RKO (cell line): Measurements from ENCODE around the gene ZDHHC18.
"Not testable (repeated sequence)": the region's sequence is repeated elsewhere in the genome, so short reads cannot be mapped to it uniquely, and the experiment has no call there.

Experiments
- DNase-seq: peaks from one replicate; pipeline ENCODE4 v3.0.0-alpha.2; 2016; ENCODE audit warnings: low spot score

The ZDHHC18 gene

DNA sequence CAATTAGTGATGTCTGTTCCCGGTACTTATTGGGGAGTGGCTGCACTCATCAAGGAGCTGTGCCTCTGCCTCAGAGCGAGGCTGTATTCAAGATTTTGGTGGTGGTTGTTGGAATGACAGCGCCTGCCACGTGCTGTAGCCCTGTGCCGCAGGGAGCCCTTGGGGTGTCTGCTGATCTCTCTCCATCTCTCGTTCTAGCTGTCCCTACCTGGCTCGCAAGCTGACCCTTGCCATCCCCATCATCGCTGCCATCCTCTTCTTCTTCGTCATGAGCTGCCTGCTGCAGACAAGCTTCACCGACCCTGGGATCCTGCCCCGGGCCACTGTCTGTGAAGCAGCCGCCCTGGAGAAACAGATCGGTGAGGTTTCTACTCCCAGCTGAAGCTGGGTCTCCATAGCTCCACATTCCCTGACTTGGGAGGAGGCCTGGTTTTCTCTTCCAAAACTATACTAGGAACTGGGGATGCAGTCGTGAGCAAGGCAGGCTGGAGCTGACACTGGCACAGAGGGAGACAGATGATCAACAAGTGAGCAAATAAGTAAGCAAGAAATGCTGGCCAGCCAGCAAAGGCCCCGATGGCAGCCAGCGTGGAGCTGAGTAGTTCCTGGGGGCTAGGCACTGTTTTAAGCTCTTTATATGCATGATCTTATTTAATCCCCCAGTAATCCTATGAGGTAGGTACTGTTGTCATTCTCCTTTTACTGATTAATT, 5.9 kb downstream of the ZDHHC18 start:
- no peak for DNase-seq

GRCh38 chr1:26833432-26834405, 7.2 kb downstream of the ZDHHC18 start:
- no peak for DNase-seq

- not testable (repeated sequence) for DNase-seq
These were observed 11.2 kb downstream of the ZDHHC18 start for GRCh38 chr1:26837665-26838064.

DNA sequence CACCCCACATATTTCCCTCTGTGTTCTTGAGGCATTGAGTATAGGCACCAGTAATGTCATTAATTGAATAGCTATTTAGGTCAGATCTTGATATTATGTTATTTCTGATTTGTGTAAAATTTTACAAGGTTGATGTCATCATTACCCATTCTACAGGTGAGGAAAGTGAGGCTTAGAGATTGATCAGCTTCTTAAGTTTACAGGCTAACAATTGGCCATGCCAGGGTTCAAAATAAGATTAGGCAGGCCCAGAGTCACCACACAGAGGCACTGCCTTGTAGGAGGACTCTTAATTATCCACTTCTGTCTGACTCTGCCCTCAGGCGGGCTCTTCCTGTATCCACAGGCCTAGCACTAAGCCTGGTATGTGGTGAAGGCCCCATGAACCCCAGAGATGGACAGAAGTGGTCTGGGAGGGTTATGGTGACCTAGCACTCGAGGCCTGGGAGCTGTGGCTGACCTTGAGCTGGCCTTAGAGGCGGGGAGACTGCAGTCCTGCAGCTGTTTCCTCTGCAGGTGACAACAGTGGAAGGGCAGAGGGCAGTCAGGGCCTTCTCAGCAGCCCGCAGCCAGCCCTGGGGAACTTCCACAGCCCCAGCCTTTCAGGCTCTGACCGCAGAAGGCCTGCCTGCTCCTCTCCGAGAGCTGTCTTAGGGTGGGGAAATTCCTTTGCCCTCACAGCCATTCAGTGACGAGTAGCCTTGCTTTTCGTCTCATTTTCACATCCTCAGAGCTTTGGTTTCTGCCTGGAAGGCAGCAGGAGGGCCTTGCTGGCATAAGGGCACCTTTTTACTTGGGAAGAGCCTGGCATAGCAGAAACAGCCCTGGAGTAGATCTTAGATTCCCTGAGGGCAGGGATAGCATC, 12.2 kb downstream of the ZDHHC18 start:
- no peak for DNase-seq

- no peak for DNase-seq
These were observed 12.8 kb downstream of the ZDHHC18 start for GRCh38 chr1:26839339-26839722.

GRCh38 chr1:26839779-26840178, 13.3 kb downstream of the ZDHHC18 start:
- DNase-seq, result no peak

- DNase-seq, result no peak
These were observed 18.1 kb downstream of the ZDHHC18 start for GRCh38 chr1:26844424-26845196.

- DNase-seq, result not testable (repeated sequence)
These were observed 21.3 kb downstream of the ZDHHC18 start for GRCh38 chr1:26847826-26848225.

- no peak for DNase-seq
These were observed 22.0 kb downstream of the ZDHHC18 start for GRCh38 chr1:26848499-26848898.

DNA sequence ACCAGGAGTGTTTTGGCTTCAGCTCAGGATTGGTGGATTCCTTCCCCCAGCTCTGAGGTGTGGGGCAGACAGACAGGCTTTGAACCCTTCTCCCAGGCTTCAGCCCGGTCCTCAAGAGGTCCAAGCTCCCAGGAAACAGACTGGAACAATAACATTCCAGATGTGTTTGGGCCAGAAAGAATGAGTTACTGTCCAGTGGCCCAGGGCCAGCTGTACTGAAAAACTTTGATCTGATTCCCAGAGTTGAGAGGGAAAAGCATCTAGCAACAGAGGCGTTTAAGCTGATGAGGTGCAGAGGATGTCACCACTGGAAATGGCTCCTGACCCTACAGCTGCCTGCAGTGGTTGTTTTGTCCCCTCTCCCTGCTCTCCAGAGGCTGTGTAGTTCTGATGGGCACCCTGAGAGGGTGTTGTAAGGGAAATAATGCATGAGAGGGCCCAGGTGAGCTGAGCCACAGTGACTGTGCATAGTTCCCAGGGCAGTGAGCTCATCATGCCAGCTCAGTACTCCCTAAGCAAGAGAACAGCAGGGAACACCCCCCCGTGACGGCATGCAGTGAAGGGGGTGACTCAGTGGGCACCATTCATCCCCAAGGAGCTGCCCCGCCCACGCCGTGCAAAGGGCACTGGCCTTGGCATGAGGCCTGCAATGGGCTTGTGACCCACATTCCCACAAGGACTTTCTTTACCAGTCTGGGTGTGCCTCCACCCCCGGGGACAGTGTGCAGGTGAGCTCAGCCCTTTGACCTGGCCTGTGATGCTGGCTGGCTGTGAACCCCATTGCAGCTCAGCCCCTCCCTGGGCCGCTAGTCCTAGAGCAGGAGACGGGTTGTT, 22.7 kb downstream of the ZDHHC18 start:
- peak; percentile 96 for DNase-seq

- DNase-seq, result no peak
These were observed 24.7 kb downstream of the ZDHHC18 start for GRCh38 chr1:26851106-26851684.

DNA sequence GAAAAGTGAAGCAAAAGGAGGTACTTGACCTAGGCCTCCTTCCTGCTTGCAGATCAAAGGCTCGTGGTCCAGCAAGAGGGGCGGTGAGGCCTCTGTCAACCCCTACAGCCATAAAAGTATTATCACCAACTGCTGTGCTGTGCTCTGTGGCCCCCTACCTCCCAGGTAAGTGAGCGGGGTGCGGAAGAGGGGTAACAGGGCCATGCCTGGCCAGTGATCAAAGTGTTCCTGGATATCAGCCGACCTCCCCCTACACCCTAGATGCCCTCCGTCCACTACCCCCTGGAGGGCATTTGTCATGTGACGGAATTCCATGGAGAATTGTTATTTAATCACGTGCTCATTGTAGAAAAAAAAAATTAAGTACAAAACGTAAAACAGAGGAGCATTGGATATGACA, 26.2 kb downstream of the ZDHHC18 start:
- DNase-seq, result no peak

DNA sequence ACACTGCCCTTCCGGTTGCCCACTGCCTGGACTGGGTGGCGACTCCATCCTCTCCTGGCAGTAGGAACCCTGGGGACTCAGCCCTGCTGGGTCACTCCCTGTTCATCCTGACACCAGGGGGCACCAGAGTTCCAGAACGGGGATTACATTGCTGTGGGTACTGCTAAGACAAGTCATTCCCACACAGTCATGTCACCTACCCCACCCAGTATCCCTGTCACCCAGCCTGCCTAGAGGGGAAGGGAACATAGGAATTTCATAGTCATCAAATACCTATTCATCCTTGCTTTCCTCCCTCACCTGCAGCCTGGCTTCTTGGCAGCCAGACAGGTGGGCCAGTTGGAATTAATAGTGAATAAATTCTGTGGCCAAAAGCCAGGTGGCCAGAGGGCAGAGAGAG, 26.7 kb downstream of the ZDHHC18 start:
- peak; percentile 87 for DNase-seq

GRCh38 chr1:26853600-26853999, 27.1 kb downstream of the ZDHHC18 start:
- no peak for DNase-seq

GRCh38 chr1:26854906-26855305, 28.4 kb downstream of the ZDHHC18 start:
- DNase-seq, result no peak

DNA sequence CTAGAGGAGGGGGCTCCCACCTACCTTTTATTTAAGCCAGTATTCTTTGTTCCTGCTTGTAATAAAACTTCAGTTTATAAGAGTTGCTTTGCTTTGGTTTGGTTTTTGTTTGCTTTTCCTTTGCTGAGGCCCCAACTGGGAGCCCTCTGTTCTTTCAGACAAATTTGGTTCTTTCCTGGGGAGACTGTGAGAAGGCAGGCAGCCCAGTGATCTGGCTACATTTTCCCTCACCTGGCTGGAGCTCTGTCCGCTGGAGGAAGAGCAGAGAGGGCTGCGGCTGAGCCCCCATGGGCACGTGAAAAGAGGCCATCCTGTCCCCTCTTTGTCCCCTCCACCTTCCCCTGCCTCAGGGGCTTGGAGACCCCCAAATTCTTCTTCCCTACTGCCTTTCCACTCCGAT, 29.1 kb downstream of the ZDHHC18 start:
- no peak for DNase-seq

DNA sequence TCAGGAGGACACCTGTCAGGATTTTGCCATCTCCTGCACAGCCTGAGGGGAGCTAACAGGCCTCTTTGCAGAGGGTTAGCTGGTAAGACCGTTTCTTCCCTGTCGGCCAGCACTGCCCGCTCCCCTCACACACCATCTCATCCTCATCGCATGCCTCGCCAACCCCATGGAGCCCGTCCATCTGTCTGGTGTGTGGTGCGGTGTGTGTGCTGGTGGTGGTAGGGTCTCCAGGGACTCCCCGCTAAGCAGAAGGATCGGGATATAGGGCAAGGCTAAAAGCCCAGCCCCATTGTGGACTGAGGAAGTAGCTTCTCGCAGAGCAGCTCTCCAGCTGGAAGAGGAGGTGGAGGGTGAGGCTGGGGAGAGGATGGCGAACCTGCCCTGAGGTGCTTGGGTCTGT, 29.7 kb downstream of the ZDHHC18 start:
- DNase-seq, result no peak

GRCh38 chr1:26856604-26857469, 30.3 kb downstream of the ZDHHC18 start:
- DNase-seq, result no peak

DNA sequence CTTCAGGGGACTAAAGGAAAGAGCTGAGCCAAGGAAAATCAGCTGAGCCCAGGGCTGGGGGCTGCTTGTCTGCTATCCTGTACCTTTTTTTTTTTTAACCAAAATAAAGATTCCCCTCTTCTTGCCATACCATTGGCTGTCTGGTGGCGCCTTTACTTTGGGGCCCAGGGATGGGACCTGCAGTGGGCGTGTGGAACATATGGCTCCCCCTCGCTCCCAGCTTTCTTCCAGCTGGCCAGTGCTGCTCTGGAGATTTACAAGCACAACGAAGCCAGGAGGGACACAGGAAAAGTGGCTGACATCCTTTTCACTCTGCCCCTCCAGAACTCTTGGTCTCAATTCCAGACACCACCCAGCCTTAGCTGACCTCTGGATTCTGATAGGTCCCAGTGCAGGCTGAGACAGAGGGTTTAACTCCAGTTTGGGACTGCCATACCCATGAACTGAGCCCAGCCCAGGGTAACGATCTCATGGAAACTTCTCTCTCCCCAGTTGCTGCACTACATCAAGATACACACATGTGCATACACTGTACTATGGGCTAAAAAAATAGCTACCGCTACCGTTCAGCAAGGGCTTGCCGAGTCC, 31.1 kb downstream of the ZDHHC18 start:
- no peak for DNase-seq
